OCI-LY3 (cell line): Measurements from ENCODE around the gene MYZAP.
A peak's percentile ranks its signal among the peaks of the same experiment; 100 is the strongest.

Experiments used
- H2AFZ ChIP-seq: fragments of 200-600, 300-600 bp; shearing (Covaris generic); 2 replicates; pipeline ENCODE4 v1.6.0; 2014; ENCODE audit warnings: antibody characterized with exemption, low read depth, low read length
- H3K27ac ChIP-seq: fragments of 200-600, 300-600 bp; sonication (generic); 2 replicates; pipeline ENCODE4 v1.5.1; 2014; ENCODE audit warnings: mild to moderate bottlenecking, low read length, moderate library complexity, mixed read lengths
- H3K27me3 ChIP-seq: fragments of 200-600, 300-600 bp; sonication (generic); 2 replicates; pipeline ENCODE4 v1.6.1; 2014; ENCODE audit warnings: low read depth, low read length, mixed read lengths
- H3K36me3 ChIP-seq: fragments of 200-600, 300-600 bp; sonication (generic); replicated peaks from 2 replicates; pipeline ENCODE3; 2014; ENCODE audit warnings: low read depth, low read length, mixed read lengths
- H3K4me1 ChIP-seq: fragments of 300-600, 200-600 bp; sonication (generic); 2 replicates; pipeline ENCODE4 v1.6.1; 2014; ENCODE audit warnings: low read length, mixed read lengths
- H3K4me2 ChIP-seq: fragments of 200-600, 300-600 bp; sonication (generic); 2 replicates; pipeline ENCODE4 v1.6.1; 2014; ENCODE audit warnings: low read length, mixed read lengths
- H3K4me3 ChIP-seq: fragments of 300-600, 200-600 bp; sonication (generic); 2 replicates; pipeline ENCODE4 v1.5.1; 2014; ENCODE audit warnings: antibody characterized with exemption, mild to moderate bottlenecking, low read length, moderate library complexity
- H3K79me2 ChIP-seq: fragments of 300-600, 200-600 bp; shearing (Covaris generic); 2 replicates; pipeline ENCODE4 v1.6.1; 2014; ENCODE audit warnings: mild to moderate bottlenecking, low read length, mixed read lengths
- H3K9ac ChIP-seq: fragments of 300-600, 200-600 bp; shearing (Covaris generic); 2 replicates; pipeline ENCODE4 v1.6.0; 2014; ENCODE audit warnings: mild to moderate bottlenecking, low read length, moderate library complexity
- H3K9me3 ChIP-seq: fragments of 200-600, 300-600 bp; shearing (Covaris generic); 2 replicates; pipeline ENCODE4 v1.6.1; 2014; ENCODE audit warnings: low read length, mixed read lengths; ENCODE audit not compliant: insufficient read depth
- H4K20me1 ChIP-seq: fragments of 200-600, 300-600 bp; sonication (generic); 2 replicates; pipeline ENCODE4 v1.6.1; 2016; ENCODE audit warnings: low read length, mixed read lengths; ENCODE audit not compliant: insufficient read depth
- EZH2phosphoT487 ChIP-seq: fragments of 200-600 bp; shearing (Covaris generic); IDR thresholded peaks from 2 replicates; pipeline ENCODE4 v1.6.1; 2018; ENCODE audit warnings: antibody characterized with exemption, mixed run types, low read depth
- TF ChIP-seq, protein P1 (sequence below): fragments of 200-600, 300-600 bp; sonication (generic); IDR thresholded peaks from 2 replicates; pipeline ENCODE4 v1.5.1; 2014; ENCODE audit warnings: antibody characterized with exemption, low read length, low read depth

MYZAP gene

GRCh38 chr15:57583282-57583681, 8.4 kb upstream of the MYZAP start:
- peaks cover 27% of the 10 kb centered on the region for H3K4me1 ChIP-seq
- H3K4me3 ChIP-seq, result no peak overlapping the region
- H3K9ac ChIP-seq, result no peak overlapping the region
- H3K27me3 ChIP-seq, result no peaks in the 10 kb centered on the region
- no peaks in the 10 kb centered on the region for H3K79me2 ChIP-seq
- TF ChIP-seq, protein P1, sequence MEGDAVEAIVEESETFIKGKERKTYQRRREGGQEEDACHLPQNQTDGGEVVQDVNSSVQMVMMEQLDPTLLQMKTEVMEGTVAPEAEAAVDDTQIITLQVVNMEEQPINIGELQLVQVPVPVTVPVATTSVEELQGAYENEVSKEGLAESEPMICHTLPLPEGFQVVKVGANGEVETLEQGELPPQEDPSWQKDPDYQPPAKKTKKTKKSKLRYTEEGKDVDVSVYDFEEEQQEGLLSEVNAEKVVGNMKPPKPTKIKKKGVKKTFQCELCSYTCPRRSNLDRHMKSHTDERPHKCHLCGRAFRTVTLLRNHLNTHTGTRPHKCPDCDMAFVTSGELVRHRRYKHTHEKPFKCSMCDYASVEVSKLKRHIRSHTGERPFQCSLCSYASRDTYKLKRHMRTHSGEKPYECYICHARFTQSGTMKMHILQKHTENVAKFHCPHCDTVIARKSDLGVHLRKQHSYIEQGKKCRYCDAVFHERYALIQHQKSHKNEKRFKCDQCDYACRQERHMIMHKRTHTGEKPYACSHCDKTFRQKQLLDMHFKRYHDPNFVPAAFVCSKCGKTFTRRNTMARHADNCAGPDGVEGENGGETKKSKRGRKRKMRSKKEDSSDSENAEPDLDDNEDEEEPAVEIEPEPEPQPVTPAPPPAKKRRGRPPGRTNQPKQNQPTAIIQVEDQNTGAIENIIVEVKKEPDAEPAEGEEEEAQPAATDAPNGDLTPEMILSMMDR, result no peak
- TF ChIP-seq EZH2phosphoT487, result no peak
- no peak overlapping the region for H2AFZ ChIP-seq
- H3K4me2 ChIP-seq, result no peak overlapping the region
- H3K9me3 ChIP-seq, result peaks cover 24% of the 10 kb centered on the region
- no peaks in the 10 kb centered on the region for H4K20me1 ChIP-seq
- H3K27ac ChIP-seq, result no peak overlapping the region
- peaks cover 23% of the 10 kb centered on the region for H3K36me3 ChIP-seq

DNA sequence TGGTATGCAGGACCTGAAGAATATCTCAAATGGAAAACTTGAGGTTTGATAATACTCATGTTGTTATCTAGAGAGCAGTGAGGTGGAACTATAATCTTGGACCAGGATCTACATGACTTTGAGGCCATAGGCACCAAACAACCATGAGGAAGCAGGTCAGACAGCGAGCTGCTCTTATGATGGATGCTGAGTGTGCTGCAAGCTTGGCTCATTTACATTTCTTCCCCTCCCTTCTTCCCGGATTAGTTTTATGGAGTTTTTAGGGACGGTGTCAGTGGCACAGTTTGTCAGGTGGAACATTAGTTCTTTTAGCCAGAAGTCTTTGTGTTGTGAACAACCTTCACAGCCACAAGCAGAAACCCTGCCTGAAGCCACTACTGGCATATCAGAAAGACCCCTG, 8.0 kb upstream of the MYZAP start:
- no peaks in the 10 kb centered on the region for H4K20me1 ChIP-seq
- no peak overlapping the region for H3K9ac ChIP-seq
- peaks cover 24% of the 10 kb centered on the region for H3K9me3 ChIP-seq
- no peak overlapping the region for H3K4me2 ChIP-seq
- H3K4me1 ChIP-seq, result peaks cover 32% of the 10 kb centered on the region
- no peaks in the 10 kb centered on the region for H3K27me3 ChIP-seq
- TF ChIP-seq, protein P1, result no peak
- TF ChIP-seq EZH2phosphoT487, result no peak
- H3K36me3 ChIP-seq, result peaks cover 23% of the 10 kb centered on the region
- H3K4me3 ChIP-seq, result no peak overlapping the region
- H3K27ac ChIP-seq, result no peak overlapping the region
- no peaks in the 10 kb centered on the region for H3K79me2 ChIP-seq
- no peak overlapping the region for H2AFZ ChIP-seq

DNA sequence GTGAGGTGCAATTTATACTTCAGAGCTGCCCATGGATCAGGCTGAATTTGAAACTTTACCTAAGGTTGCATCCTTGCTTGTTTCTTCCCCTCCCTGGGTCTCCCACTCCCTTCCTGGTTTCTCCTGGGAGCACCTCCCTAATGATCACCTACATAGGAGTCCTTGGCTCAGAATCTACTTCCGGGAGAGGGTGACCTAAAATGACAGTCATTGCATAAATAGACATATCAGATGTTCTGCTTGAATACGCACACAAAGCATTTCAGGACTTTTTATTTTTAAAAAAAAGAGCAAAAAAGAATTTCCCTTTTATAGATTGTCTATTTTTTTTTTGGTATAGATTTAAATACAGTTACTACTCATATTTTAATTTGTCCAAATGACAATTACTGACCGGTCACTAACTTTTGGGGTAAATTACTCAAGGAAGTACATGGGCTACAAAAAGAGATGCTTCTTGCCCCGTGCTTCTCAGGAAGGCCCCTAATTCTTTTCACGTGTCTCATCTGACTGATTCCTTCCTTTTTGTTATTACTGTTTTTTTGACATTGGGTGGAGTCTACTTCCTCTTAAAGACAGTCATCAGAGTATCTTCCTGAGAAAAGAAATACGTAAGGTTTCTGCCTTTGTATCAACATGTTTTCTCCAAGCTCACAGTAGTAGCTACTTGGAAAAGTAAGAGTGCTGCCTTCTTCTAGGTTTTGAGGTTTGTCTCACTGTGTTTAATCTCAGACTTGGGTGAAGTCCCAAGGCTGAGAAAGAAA, 4.9 kb upstream of the MYZAP start:
- Histone ChIP-seq H3K27me3 (no peaks in the 10 kb centered on the region), H3K4me3 (peak overlapping the region; percentile 32), H3K4me2 (peak overlapping the region; percentile 65), H4K20me1 (no peaks in the 10 kb centered on the region), H3K79me2 (no peaks in the 10 kb centered on the region), H2AFZ (peak overlapping the region; percentile 74), H3K36me3 (peaks cover 23% of the 10 kb centered on the region), H3K9ac (peak overlapping the region; percentile 61; the same call in 1 of the 2 replicates), H3K9me3 (peaks cover 24% of the 10 kb centered on the region), H3K4me1 (peaks cover 46% of the 10 kb centered on the region), H3K27ac (peak overlapping the region; percentile 97)
- TF ChIP-seq EZH2phosphoT487, result no peak
- TF ChIP-seq, protein P1, result no peak

DNA sequence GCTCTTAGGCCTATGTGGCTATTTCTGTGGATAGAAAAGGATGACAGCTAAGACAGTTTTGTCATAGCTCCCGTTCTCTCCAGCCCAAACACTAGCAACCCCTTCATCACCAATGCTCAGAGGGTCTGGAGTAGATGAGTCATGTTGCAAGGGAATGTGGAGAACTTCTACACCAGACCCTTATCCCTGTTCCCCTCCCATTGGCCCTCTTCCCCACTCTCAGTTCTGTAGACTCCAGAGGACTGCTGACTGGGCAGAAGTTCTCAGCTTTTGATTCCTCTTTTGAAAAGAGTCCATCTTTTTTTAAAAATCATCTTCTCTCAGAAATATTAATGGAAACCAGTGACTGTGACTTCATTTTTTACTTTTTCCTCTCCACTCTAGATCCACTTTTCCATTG, 2.4 kb upstream of the MYZAP start:
- H3K9me3 ChIP-seq, result peaks cover 2% of the 10 kb centered on the region; the same call in 1 of the 2 replicates

More for the DNA sequence above, 2.4 kb upstream of the MYZAP start:
- no peak overlapping the region for H3K27ac ChIP-seq
- no peak overlapping the region for H2AFZ ChIP-seq
- H3K79me2 ChIP-seq, result no peaks in the 10 kb centered on the region
- H3K4me2 ChIP-seq, result no peak overlapping the region
- no peak for TF ChIP-seq EZH2phosphoT487
- TF ChIP-seq, protein P1, result no peak
- H4K20me1 ChIP-seq, result no peaks in the 10 kb centered on the region
- peaks cover 3% of the 10 kb centered on the region for H3K36me3 ChIP-seq
- peaks cover 46% of the 10 kb centered on the region for H3K4me1 ChIP-seq
- H3K9ac ChIP-seq, result no peak overlapping the region
- no peaks in the 10 kb centered on the region for H3K27me3 ChIP-seq
- no peak overlapping the region for H3K4me3 ChIP-seq
